HepG2 (cell line): ENCODE data around the gene WDR48. TPM values are rescaled to one million over a fixed set of nuclear protein-coding genes. Genes with fewer than 3 reads are reported as not detected.

Experiments used
- ATAC-seq: fragments of 200-7000 bp; cut with Tn5 transposase; 3 replicates; pipeline ENCODE4 v1.9.1; 2020; ENCODE audit warnings: mild to moderate bottlenecking, moderate library complexity
- BruUV-seq: library from RNA; stranded (reverse); fragments of 400-500 nt; replicated peaks from 2 replicates; lab custom pipeline; 2021; lab: Mats Ljungman, UMichigan
- CTCF ChIA-PET: fragments of 300-600 bp; formaldehyde crosslinking; extraction: SDS; loops from one replicate; lab custom pipeline; 2021; ENCODE audit warnings: low total read pairs, inconsistent platforms, low intra/inter-chr PET ratio; lab: Yijun Ruan, JAX
- POLR2A ChIA-PET: fragments of 350-600 bp; sonication (Branson Sonifier 250); formaldehyde crosslinking; loops from one replicate; lab custom pipeline; 2020; ENCODE audit warnings: antibody characterized with exemption, inconsistent platforms; lab: Yijun Ruan, JAX
- DNase-seq: peaks from one replicate; pipeline ENCODE4 v3.0.0-alpha.2; 2015; ENCODE audit warnings: low spot score
- FAIRE-seq: peaks from 3 replicates; lab custom pipeline; 2011; peaks lifted over from hg19 to GRCh38; lab: Jason Lieb, UNC
- H2AFZ ChIP-seq: one replicate; pipeline ENCODE4 v1.6.1; 2011; ENCODE audit warnings: low read length, inconsistent platforms
- H3K27ac ChIP-seq: fragments of 300-600 bp; 3 replicates; pipeline ENCODE4 v1.8.0; 2011; ENCODE audit warnings: mixed run types, mild to moderate bottlenecking, mixed read lengths, low read length, inconsistent platforms; ENCODE audit not compliant: insufficient read depth; ENCODE audit errors: extremely low read length
- H3K27me3 ChIP-seq, 2 experiments: fragments of 200-600 bp in 1 of 2; 2 replicates in 1 of 2; 3 replicates in 1 of 2; pipeline versions ENCODE4 v1.6.0 to v1.8.0; 2011; ENCODE audit warnings: low read length in 2 of 2, mild to moderate bottlenecking in 2 of 2, moderate library complexity in 2 of 2, inconsistent platforms in 1 of 2; ENCODE audit not compliant: insufficient read depth in 2 of 2, control insufficient read depth in 1 of 2
- H3K36me3 ChIP-seq, 2 experiments: fragments of 200-600 bp in 1 of 2; replicated peaks in 1 of 2; 2 replicates in 1 of 2; 3 replicates in 1 of 2; pipeline versions ENCODE4 v1.5.1 to v1.8.0; 2011; ENCODE audit warnings: low read length in 2 of 2, inconsistent platforms in 1 of 2; ENCODE audit not compliant: insufficient read depth in 2 of 2, control insufficient read depth in 1 of 2
- H3K4me1 ChIP-seq: 2 replicates; pipeline ENCODE4 v1.5.1; 2012; ENCODE audit warnings: low read length, inconsistent platforms; ENCODE audit not compliant: insufficient read depth
- H3K4me2 ChIP-seq: 2 replicates; pipeline ENCODE4 v1.6.0; 2011; ENCODE audit warnings: low read depth, low read length, inconsistent platforms
- H3K4me3 ChIP-seq, 3 experiments: fragments of 200-600 bp in 1 of 3; sonication (generic), shearing (Covaris generic) in 1 of 3; replicated peaks in 1 of 3; 2 replicates each; pipeline ENCODE4 v1.5.1; 2011 to 2016; ENCODE audit warnings: low read length in 3 of 3, inconsistent platforms in 2 of 3, low read depth in 2 of 3, mild to moderate bottlenecking in 2 of 3, control low read depth in 1 of 3, mixed read lengths in 1 of 3; ENCODE audit not compliant: insufficient read depth in 1 of 3
- H3K79me2 ChIP-seq: one replicate; pipeline ENCODE4 v1.6.1; 2011; ENCODE audit warnings: low read length, inconsistent platforms; ENCODE audit not compliant: insufficient read depth
- H3K9ac ChIP-seq: 2 replicates; pipeline ENCODE4 v1.6.0; 2011; ENCODE audit warnings: mild to moderate bottlenecking, low read depth, low read length, inconsistent platforms; ENCODE audit not compliant: insufficient read depth
- H3K9me3 ChIP-seq: 2 replicates; pipeline ENCODE4 v1.5.1; 2012; ENCODE audit warnings: mild to moderate bottlenecking, low read length
- H4K20me1 ChIP-seq: 2 replicates; pipeline ENCODE4 v1.6.0; 2011; ENCODE audit warnings: inconsistent platforms, mild to moderate bottlenecking, low read length, moderate library complexity; ENCODE audit not compliant: insufficient read depth
- BHLHE40 ChIP-seq: IDR thresholded peaks from 2 replicates; pipeline ENCODE4 v1.6.1; 2011; ENCODE audit warnings: low read length, improper control_type of control experiment
- GATAD2A ChIP-seq: IDR thresholded peaks from 2 replicates; pipeline ENCODE4 v1.6.1; 2016
- HDAC2 ChIP-seq: sonication (generic); formaldehyde crosslinking; IDR thresholded peaks from 2 replicates; pipeline ENCODE4 v1.4.0; 2020; ENCODE audit warnings: missing genetic modification reagents
- HNF4G ChIP-seq, 2 experiments: sonication (generic) in 1 of 2; formaldehyde crosslinking in 1 of 2; IDR thresholded peaks; 2 replicates each; pipeline versions ENCODE4 v1.4.0 to v1.6.1; 2011 to 2020; ENCODE audit warnings: borderline replicate concordance in 2 of 2, low read depth in 2 of 2, mild to moderate bottlenecking in 2 of 2, low read length in 1 of 2, missing genetic modification reagents in 1 of 2, moderate library complexity in 1 of 2
- KLF6 ChIP-seq: IDR thresholded peaks from 2 replicates; pipeline ENCODE4 v1.8.0; 2016; ENCODE audit warnings: missing biosample characterization, missing genetic modification reagents
- NR3C1 ChIP-seq: sonication (generic); formaldehyde crosslinking; IDR thresholded peaks from 2 replicates; pipeline ENCODE4 v1.4.0; 2020; ENCODE audit warnings: missing genetic modification reagents
- PTBP1 ChIP-seq: fragments of 200-400 bp; formaldehyde crosslinking; IDR thresholded peaks from 2 replicates; pipeline ENCODE4 v1.6.1; 2018; ENCODE audit warnings: low read length, low read depth; ENCODE audit not compliant: poor library complexity, severe bottlenecking
- SMAD3 ChIP-seq: sonication (generic); formaldehyde crosslinking; IDR thresholded peaks from 2 replicates; pipeline ENCODE4 v1.4.0; 2020; ENCODE audit warnings: missing genetic modification reagents
- SRSF1 ChIP-seq: fragments of 200-400 bp; formaldehyde crosslinking; optimal IDR thresholded peaks from 2 replicates; pipeline ENCODE3; 2017; ENCODE audit warnings: mild to moderate bottlenecking, low read depth, low read length, moderate library complexity
- TOE1 ChIP-seq: sonication (generic); formaldehyde crosslinking; IDR thresholded peaks from 2 replicates; pipeline ENCODE4 v1.4.0; 2020; ENCODE audit warnings: mild to moderate bottlenecking, missing genetic modification reagents
- WIZ ChIP-seq: sonication (generic); formaldehyde crosslinking; IDR thresholded peaks from 2 replicates; pipeline ENCODE4 v1.5.1; 2020; ENCODE audit warnings: mild to moderate bottlenecking, missing genetic modification reagents
- ZNF547 ChIP-seq: sonication (generic); formaldehyde crosslinking; IDR thresholded peaks from 2 replicates; pipeline ENCODE4 v1.5.1; 2020; ENCODE audit warnings: mild to moderate bottlenecking, missing genetic modification reagents
- WGBS: methylation state at CpG from one replicate; pipeline ENCODE4 v1.1.6; 2017; ENCODE audit warnings: low lambda C conversion rate; 5-methylcytosine and 5-hydroxymethylcytosine counted together
- in situ Hi-C: cut with HindIII; loops from 2 replicates; pipeline ENCODE4 v1.10.0; 2017; ENCODE audit warnings: low pct_unique_long_range_greater_than_20kb; ENCODE audit not compliant: extremely low pct_ligation_motif_present
- intact Hi-C: fragments of 100-400 bp; cut with micrococcal nuclease; formaldehyde crosslinking; loops from one replicate; pipeline ENCODE4 v1.10.0; 2022; ENCODE audit not compliant: unreplicated experiment
- polyA plus RNA-seq, 8 experiments: library from polyadenylated mRNA; depleted of rRNA in 3 of 8; stranded (reverse) in 7 of 8; unstranded in 1 of 8; fragments of >200 nt; fragmentation: Illumina TruSeq in 4 of 8; extraction: Trizol in 4 of 8; gene quantifications; 2 replicates each; pipeline versions ENCODE4 v1.2.1 to v1.2.3, GENCODE V29; 2011 to 2016; ENCODE audit warnings: low read depth in 4 of 8, missing spikeins in 1 of 8, mixed read lengths in 1 of 8; ENCODE audit not compliant: insufficient read depth in 1 of 8
- total RNA-seq, 5 experiments: library from RNA; depleted of rRNA; stranded (reverse); fragments of >200 nt; fragmentation: Illumina TruSeq; extraction: Trizol; gene quantifications; 2 replicates each; pipeline ENCODE4 v1.2.3, GENCODE V29; 2016; ENCODE audit warnings: low read depth in 1 of 5
- TF ChIP-seq, protein P1 (sequence below): sonication (generic); formaldehyde crosslinking; conservative IDR thresholded peaks from 2 replicates; pipeline ENCODE4 v1.8.1; 2023; ENCODE audit warnings: missing genetic modification reagents
- TF ChIP-seq, protein P2 (sequence below): sonication (generic); formaldehyde crosslinking; IDR thresholded peaks from 2 replicates; pipeline ENCODE4 v1.5.0; 2020; ENCODE audit warnings: mild to moderate bottlenecking, missing genetic modification reagents, borderline replicate concordance

The WDR48 gene
- total and polyA plus RNA-seq, 2 of the 13 experiments (the other 11 are each of a cell fraction or from before 2014, with no cell fraction given) = 29.2 to 31.2 TPM

DNA sequence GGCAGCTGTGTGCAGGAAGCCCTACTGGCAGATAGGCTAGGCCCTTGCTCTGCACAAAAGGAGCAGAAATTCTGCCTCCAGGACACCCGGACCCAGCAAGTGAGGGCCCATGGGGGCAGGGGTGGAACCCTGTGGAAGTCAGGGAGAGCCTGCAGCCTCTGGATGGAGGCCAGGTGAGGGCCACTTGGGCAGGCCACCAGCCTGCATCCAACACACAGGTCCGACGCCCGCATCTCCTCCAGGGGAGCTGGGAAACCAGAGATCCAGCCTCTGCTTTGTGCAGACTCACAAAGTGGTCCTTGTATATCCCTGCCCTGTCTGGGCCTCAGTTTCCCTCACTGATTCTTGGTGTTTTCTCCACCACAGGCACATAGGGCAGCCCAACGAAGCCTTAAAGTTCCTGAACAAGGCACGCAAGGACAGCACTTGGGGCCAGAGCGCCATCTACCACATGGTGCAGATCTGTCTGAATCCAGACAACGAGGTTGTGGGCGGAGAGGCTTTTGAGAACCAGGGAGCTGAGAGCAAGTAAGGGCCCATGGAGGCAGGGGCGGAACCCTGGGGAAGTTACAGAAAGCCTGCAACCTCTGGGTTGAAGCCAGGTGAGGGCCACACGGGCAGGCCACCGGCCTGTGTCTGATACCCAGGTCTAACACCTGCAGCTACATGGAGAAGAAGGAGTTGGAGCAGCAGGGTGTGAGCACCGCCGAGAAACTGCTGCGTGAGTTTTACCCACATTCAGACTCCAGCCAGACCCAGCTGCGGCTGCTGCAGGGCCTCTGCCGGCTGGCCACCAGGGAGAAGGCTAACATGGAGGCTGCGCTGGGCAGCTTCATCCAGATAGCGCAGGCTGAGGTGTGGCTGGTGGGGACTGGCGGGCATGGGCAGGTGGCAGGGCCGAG is 85.0 kb downstream of the WDR48 start:
- H3K9me3 ChIP-seq = no peaks in the 10 kb centered on the region
- no peak overlapping the region for H3K4me2 ChIP-seq
- in situ Hi-C loops = no loop called here
- ChIA-PET POLR2A (no interaction called here), CTCF (no interaction called here)
- FAIRE-seq (no peak), ATAC-seq (no peak), DNase-seq (no peak)
- H3K27me3 ChIP-seq = 0 out of 5 replicates have a peak, but pooled peaks cover 0 to 1% of the 10 kb centered on the region in 2 experiments
- no peak overlapping the region for H3K4me3 ChIP-seq
- no peak overlapping the region for H2AFZ ChIP-seq
- H3K36me3 ChIP-seq = peaks cover 0 to 1% of the 10 kb centered on the region in 2 experiments; a peak in 1 of 5 replicates
- no TSS peak for BruUV-seq
- no peak overlapping the region for H3K9ac ChIP-seq
- 73% methylated on average over 9 of the region's 21 CpGs for WGBS
- intact Hi-C loops = no loop called here
- no peaks in the 10 kb centered on the region for H4K20me1 ChIP-seq
- no peak overlapping the region for H3K27ac ChIP-seq
- TF ChIP-seq PTBP1 (no peak), ZNF547 (CRISPR knock-in tag) (no peak), TOE1 (CRISPR knock-in tag) (no peak), HNF4G (IDR thresholded peaks at IDR 0.05; ENCODE audit: borderline replicate concordance, low read depth, low read length) (no peak), HNF4G (CRISPR knock-in tag; IDR thresholded peaks at IDR 0.05; ENCODE audit: borderline replicate concordance, low read depth) (no peak), SMAD3 (CRISPR knock-in tag) (no peak), SRSF1 (no peak), NR3C1 (CRISPR knock-in tag) (no peak), GATAD2A (CRISPR knock-in tag) (no peak), WIZ (CRISPR knock-in tag) (no peak), HDAC2 (CRISPR knock-in tag) (no peak), KLF6 (no peak), BHLHE40 (no peak)
- TF ChIP-seq, protein P1, sequence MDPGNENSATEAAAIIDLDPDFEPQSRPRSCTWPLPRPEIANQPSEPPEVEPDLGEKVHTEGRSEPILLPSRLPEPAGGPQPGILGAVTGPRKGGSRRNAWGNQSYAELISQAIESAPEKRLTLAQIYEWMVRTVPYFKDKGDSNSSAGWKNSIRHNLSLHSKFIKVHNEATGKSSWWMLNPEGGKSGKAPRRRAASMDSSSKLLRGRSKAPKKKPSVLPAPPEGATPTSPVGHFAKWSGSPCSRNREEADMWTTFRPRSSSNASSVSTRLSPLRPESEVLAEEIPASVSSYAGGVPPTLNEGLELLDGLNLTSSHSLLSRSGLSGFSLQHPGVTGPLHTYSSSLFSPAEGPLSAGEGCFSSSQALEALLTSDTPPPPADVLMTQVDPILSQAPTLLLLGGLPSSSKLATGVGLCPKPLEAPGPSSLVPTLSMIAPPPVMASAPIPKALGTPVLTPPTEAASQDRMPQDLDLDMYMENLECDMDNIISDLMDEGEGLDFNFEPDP (CRISPR knock-in tag) = no peak
- TF ChIP-seq, protein P2, sequence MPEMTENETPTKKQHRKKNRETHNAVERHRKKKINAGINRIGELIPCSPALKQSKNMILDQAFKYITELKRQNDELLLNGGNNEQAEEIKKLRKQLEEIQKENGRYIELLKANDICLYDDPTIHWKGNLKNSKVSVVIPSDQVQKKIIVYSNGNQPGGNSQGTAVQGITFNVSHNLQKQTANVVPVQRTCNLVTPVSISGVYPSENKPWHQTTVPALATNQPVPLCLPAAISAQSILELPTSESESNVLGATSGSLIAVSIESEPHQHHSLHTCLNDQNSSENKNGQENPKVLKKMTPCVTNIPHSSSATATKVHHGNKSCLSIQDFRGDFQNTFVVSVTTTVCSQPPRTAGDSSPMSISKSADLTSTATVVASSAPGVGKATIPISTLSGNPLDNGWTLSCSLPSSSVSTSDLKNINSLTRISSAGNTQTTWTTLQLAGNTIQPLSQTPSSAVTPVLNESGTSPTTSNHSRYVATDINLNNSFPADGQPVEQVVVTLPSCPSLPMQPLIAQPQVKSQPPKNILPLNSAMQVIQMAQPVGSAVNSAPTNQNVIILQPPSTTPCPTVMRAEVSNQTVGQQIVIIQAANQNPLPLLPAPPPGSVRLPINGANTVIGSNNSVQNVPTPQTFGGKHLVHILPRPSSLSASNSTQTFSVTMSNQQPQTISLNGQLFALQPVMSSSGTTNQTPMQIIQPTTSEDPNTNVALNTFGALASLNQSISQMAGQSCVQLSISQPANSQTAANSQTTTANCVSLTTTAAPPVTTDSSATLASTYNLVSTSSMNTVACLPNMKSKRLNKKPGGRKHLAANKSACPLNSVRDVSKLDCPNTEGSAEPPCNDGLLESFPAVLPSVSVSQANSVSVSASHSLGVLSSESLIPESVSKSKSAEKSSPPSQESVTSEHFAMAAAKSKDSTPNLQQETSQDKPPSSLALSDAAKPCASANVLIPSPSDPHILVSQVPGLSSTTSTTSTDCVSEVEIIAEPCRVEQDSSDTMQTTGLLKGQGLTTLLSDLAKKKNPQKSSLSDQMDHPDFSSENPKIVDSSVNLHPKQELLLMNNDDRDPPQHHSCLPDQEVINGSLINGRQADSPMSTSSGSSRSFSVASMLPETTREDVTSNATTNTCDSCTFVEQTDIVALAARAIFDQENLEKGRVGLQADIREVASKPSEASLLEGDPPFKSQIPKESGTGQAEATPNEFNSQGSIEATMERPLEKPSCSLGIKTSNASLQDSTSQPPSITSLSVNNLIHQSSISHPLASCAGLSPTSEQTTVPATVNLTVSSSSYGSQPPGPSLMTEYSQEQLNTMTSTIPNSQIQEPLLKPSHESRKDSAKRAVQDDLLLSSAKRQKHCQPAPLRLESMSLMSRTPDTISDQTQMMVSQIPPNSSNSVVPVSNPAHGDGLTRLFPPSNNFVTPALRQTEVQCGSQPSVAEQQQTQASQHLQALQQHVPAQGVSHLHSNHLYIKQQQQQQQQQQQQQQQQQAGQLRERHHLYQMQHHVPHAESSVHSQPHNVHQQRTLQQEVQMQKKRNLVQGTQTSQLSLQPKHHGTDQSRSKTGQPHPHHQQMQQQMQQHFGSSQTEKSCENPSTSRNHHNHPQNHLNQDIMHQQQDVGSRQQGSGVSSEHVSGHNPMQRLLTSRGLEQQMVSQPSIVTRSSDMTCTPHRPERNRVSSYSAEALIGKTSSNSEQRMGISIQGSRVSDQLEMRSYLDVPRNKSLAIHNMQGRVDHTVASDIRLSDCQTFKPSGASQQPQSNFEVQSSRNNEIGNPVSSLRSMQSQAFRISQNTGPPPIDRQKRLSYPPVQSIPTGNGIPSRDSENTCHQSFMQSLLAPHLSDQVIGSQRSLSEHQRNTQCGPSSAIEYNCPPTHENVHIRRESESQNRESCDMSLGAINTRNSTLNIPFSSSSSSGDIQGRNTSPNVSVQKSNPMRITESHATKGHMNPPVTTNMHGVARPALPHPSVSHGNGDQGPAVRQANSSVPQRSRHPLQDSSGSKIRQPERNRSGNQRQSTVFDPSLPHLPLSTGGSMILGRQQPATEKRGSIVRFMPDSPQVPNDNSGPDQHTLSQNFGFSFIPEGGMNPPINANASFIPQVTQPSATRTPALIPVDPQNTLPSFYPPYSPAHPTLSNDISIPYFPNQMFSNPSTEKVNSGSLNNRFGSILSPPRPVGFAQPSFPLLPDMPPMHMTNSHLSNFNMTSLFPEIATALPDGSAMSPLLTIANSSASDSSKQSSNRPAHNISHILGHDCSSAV (CRISPR knock-in tag) = no peak
- no peaks in the 10 kb centered on the region for H3K4me1 ChIP-seq
- H3K79me2 ChIP-seq = no peaks in the 10 kb centered on the region
